Thyroid gland (tissue), 4 donors: ENCODE data around the gene GNG7.

ENCODE experiments used
- POLR2A ChIP-seq, 2 donors: fragments of 450-650 bp; IDR thresholded peaks; one replicate each; pipeline ENCODE4 v1.6.1; 2017; ENCODE audit warnings: antibody characterized with exemption in 2 of 2, mild to moderate bottlenecking in 2 of 2, moderate library complexity in 1 of 2
- TF ChIP-seq, protein P1 (sequence below), 6 experiments: fragments of 200-600 bp in 3 of 6; fragments of 450-650 bp in 3 of 6; sonication (generic) in 3 of 6; IDR thresholded peaks; one replicate each; pipeline ENCODE4 v1.5.1; 2016 to 2019; ENCODE audit warnings: antibody characterized with exemption in 6 of 6, mild to moderate bottlenecking in 2 of 6, inconsistent platforms in 1 of 6, moderate library complexity in 1 of 6

DNA sequence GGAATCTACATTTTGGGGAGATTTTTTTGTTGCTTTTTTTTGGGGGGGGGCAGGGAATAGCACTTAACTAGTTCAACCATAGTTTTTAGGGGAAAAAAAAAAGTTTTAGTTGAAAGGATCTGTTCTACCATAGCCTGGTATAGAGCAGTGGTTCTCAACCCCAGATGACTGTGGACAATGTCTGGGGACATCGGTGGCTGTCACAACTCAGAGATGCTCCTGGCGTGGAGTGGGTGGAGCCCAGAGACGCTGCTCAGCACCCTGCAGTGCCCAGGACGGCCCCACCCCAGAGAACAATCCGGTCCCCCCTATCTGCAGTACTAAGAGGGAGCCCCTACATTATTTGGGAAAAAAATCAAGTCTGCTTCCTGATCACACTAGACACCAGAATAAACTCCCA lies 8.3 kb downstream of the GNG7 start:
- TF ChIP-seq, protein P1, sequence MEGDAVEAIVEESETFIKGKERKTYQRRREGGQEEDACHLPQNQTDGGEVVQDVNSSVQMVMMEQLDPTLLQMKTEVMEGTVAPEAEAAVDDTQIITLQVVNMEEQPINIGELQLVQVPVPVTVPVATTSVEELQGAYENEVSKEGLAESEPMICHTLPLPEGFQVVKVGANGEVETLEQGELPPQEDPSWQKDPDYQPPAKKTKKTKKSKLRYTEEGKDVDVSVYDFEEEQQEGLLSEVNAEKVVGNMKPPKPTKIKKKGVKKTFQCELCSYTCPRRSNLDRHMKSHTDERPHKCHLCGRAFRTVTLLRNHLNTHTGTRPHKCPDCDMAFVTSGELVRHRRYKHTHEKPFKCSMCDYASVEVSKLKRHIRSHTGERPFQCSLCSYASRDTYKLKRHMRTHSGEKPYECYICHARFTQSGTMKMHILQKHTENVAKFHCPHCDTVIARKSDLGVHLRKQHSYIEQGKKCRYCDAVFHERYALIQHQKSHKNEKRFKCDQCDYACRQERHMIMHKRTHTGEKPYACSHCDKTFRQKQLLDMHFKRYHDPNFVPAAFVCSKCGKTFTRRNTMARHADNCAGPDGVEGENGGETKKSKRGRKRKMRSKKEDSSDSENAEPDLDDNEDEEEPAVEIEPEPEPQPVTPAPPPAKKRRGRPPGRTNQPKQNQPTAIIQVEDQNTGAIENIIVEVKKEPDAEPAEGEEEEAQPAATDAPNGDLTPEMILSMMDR (IDR thresholded peaks at IDR 0.05) = no peak
- no peak for TF ChIP-seq POLR2A (IDR thresholded peaks at IDR 0.05)
